PC-9 (cell line): Measurements from ENCODE around the gene PLEKHA5. TPM values are rescaled to one million over a fixed set of nuclear protein-coding genes. Genes with fewer than 3 reads are reported as not detected.

Source experiments
- BruUV-seq: library from RNA; stranded (reverse); fragments of 400-500 nt; replicated peaks from 2 replicates; lab custom pipeline; 2021; lab: Mats Ljungman, UMichigan
- CTCF ChIA-PET: fragments of 300-600 bp; sonication (Branson Sonifier 250); formaldehyde crosslinking; loops from one replicate; lab custom pipeline; 2022; ENCODE audit warnings: antibody characterized with exemption; lab: Charles Lee
- POLR2A ChIA-PET: fragments of 300-600 bp; sonication (Branson Sonifier 250); formaldehyde crosslinking; loops from one replicate; lab custom pipeline; 2022; ENCODE audit warnings: antibody characterized with exemption; ENCODE audit not compliant: unreplicated experiment; lab: Charles Lee
- DNase-seq, 2 experiments: peaks; one replicate each; pipeline versions ENCODE4 v3.0.0 to v3.0.0-alpha.2; 2015 to 2022; ENCODE audit warnings: mixed read lengths in 1 of 2
- H2AFZ ChIP-seq: fragments of 200-600 bp; sonication (generic); 2 replicates; pipeline ENCODE4 v1.8.1; 2017; ENCODE audit warnings: antibody characterized with exemption
- H3F3A ChIP-seq: fragments of 200-600 bp; sonication (generic); 2 replicates; pipeline ENCODE4 v1.8.1; 2017; ENCODE audit warnings: antibody characterized with exemption, mild to moderate bottlenecking, low read depth; ENCODE audit not compliant: insufficient read depth
- H3K27ac ChIP-seq: fragments of 200-600 bp; sonication (generic); 2 replicates; pipeline ENCODE4 v1.6.1; 2016; ENCODE audit warnings: mixed run types
- H3K27me3 ChIP-seq: fragments of 200-600 bp; sonication (generic); 2 replicates; pipeline ENCODE4 v1.6.1; 2016; ENCODE audit warnings: low read depth, mixed run types; ENCODE audit not compliant: insufficient read depth
- H3K36me3 ChIP-seq: fragments of 200-600 bp; sonication (generic); 2 replicates; pipeline ENCODE4 v1.6.1; 2016; ENCODE audit warnings: low read depth, mixed run types
- H3K4me1 ChIP-seq: fragments of 200-600 bp; sonication (generic); replicated peaks from 2 replicates; pipeline ENCODE4 v1.6.1; 2016; ENCODE audit warnings: mixed run types; ENCODE audit not compliant: insufficient read depth
- H3K4me2 ChIP-seq: fragments of 200-600 bp; sonication (generic); 2 replicates; pipeline ENCODE4 v1.6.1; 2017; ENCODE audit warnings: mixed run types
- H3K4me3 ChIP-seq: fragments of 200-600 bp; sonication (generic); 2 replicates; pipeline ENCODE4 v1.6.1; 2016; ENCODE audit warnings: mixed run types
- H3K79me2 ChIP-seq: fragments of 200-600 bp; sonication (generic); 2 replicates; pipeline ENCODE4 v1.6.1; 2017; ENCODE audit warnings: low read depth, mixed run types
- H3K9me2 ChIP-seq: fragments of 200-600 bp; sonication (generic); 2 replicates; pipeline ENCODE4 v1.8.1; 2017; ENCODE audit warnings: mild to moderate bottlenecking; ENCODE audit not compliant: insufficient read depth
- H3K9me3 ChIP-seq: fragments of 200-600 bp; sonication (generic); 2 replicates; pipeline ENCODE4 v1.8.1; 2016; ENCODE audit warnings: low read depth; ENCODE audit not compliant: insufficient read depth
- H4K20me1 ChIP-seq: fragments of 200-600 bp; sonication (generic); 2 replicates; pipeline ENCODE4 v1.8.1; 2017; ENCODE audit not compliant: insufficient read depth
- EZH2 ChIP-seq: fragments of 200-600 bp; sonication (generic); IDR thresholded peaks from 2 replicates; pipeline ENCODE4 v1.8.0; 2017; ENCODE audit warnings: antibody characterized with exemption, low read depth
- intact Hi-C: fragments of 100-400 bp; cut with micrococcal nuclease; formaldehyde crosslinking; loops from one replicate; pipeline ENCODE4 v1.10.0; 2022; ENCODE audit not compliant: unreplicated experiment
- total RNA-seq: library from RNA; stranded (reverse); gene quantifications from 2 replicates; pipeline ENCODE4 v1.2.3, GENCODE V29; 2021
- TF ChIP-seq, protein P1 (sequence below): fragments of 200-600 bp; sonication (generic); conservative IDR thresholded peaks from 2 replicates; pipeline ENCODE4 v1.6.1; 2017; ENCODE audit warnings: mixed run types, antibody characterized with exemption, mild to moderate bottlenecking, moderate library complexity

PLEKHA5 gene
- total RNA-seq, 1 experiment from 2014 or later, result 54.1 TPM

DNA sequence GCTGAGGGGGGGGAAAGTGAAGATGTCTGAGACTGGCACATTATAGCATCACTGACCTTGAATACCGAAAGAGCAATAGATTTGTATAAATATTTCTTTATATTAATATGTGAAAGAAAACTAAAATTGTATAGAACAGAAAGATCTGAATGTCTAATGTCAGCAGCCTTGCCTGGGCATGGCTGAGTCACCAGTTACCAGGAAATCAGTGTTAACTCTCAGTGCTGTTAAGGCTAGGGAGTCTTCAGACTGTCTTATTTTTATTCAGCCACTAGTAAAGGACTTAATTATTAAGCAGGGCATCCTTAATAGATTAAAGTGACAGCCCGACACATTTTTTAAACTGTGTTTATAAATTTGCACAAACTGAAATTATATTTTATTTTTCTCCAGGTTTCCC, 186.9 kb downstream of the PLEKHA5 start:
- no peak for DNase-seq
- H3K4me3 ChIP-seq, result no peak overlapping the region
- no peaks in the 10 kb centered on the region for H3K9me3 ChIP-seq
- no peaks in the 10 kb centered on the region for H3F3A ChIP-seq
- POLR2A ChIA-PET, result no interaction called here
- no peak overlapping the region for H3K4me2 ChIP-seq
- no peaks in the 10 kb centered on the region for H4K20me1 ChIP-seq
- H3K27ac ChIP-seq, result no peak overlapping the region
- TF ChIP-seq, protein P1, sequence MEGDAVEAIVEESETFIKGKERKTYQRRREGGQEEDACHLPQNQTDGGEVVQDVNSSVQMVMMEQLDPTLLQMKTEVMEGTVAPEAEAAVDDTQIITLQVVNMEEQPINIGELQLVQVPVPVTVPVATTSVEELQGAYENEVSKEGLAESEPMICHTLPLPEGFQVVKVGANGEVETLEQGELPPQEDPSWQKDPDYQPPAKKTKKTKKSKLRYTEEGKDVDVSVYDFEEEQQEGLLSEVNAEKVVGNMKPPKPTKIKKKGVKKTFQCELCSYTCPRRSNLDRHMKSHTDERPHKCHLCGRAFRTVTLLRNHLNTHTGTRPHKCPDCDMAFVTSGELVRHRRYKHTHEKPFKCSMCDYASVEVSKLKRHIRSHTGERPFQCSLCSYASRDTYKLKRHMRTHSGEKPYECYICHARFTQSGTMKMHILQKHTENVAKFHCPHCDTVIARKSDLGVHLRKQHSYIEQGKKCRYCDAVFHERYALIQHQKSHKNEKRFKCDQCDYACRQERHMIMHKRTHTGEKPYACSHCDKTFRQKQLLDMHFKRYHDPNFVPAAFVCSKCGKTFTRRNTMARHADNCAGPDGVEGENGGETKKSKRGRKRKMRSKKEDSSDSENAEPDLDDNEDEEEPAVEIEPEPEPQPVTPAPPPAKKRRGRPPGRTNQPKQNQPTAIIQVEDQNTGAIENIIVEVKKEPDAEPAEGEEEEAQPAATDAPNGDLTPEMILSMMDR, result no peak
- no peak for TF ChIP-seq EZH2
- no peaks in the 10 kb centered on the region for H3K27me3 ChIP-seq
- H3K9me2 ChIP-seq, result 0 out of 2 replicates have a peak, but pooled peaks cover under 1% of the 10 kb centered on the region
- no peak overlapping the region for H2AFZ ChIP-seq
- CTCF ChIA-PET, result no interaction called here
- no peaks in the 10 kb centered on the region for H3K79me2 ChIP-seq
- BruUV-seq, result no TSS peak
- no peaks in the 10 kb centered on the region for H3K36me3 ChIP-seq
- H3K4me1 ChIP-seq, result no peaks in the 10 kb centered on the region
- intact Hi-C loops, result no loop called here

DNA sequence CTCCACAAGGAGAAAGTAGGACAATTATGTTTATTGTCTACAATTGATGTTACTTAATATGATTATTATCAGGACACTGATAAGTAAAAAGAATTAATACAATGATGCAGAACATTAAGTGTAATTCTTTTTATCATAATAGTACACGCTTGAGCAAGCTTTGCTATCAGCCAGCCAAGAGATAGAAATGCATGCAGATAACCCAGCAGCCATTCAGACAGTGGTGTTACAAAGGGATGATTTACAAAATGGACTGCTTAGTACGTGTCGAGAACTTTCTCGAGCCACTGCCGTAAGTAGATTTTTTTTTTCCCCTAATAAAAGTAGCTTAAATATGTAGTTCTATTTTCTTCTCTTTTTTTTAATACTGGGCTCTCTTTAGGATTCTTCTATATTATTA, 192.8 kb downstream of the PLEKHA5 start:
- Histone ChIP-seq H3K4me2 (no peak overlapping the region), H3K27ac (no peak overlapping the region), H3K9me2 (no peaks in the 10 kb centered on the region), H3K27me3 (no peaks in the 10 kb centered on the region), H3K4me3 (no peak overlapping the region), H3K79me2 (no peaks in the 10 kb centered on the region), H2AFZ (no peak overlapping the region), H3K36me3 (no peaks in the 10 kb centered on the region), H3K9me3 (no peaks in the 10 kb centered on the region), H4K20me1 (no peaks in the 10 kb centered on the region), H3K4me1 (no peaks in the 10 kb centered on the region), H3F3A (no peaks in the 10 kb centered on the region)
- no TSS peak for BruUV-seq
- intact Hi-C loops, result no loop called here
- TF ChIP-seq EZH2, result no peak
- TF ChIP-seq, protein P1, result no peak
- ChIA-PET POLR2A (no interaction called here), CTCF (no interaction called here)
- no peak for DNase-seq

DNA sequence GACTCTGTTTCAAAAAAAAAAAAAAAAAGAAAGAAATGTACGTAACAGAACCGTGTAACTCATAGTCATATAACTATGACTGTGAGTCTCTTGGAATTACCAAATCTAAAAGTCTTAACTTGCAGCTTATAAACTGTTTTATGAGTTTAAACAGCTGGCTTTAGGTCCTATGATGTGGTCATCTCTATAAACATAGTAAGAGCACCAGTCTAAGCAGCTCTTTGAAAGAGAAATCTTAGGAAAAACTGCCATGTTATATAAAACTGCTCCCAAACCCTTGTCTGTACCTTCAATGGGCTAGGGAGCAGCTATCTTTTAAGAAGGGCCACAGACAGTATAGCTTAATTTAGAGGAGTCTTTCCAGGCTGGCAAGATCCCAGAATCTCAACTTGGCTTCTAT, 194.3 kb downstream of the PLEKHA5 start:
- Histone ChIP-seq H3F3A (no peaks in the 10 kb centered on the region), H3K9me2 (0 out of 2 replicates have a peak, but pooled peaks cover 3% of the 10 kb centered on the region), H3K9me3 (no peaks in the 10 kb centered on the region), H3K27me3 (no peaks in the 10 kb centered on the region), H3K4me3 (no peak overlapping the region), H3K36me3 (no peaks in the 10 kb centered on the region), H4K20me1 (no peaks in the 10 kb centered on the region), H3K27ac (no peak overlapping the region), H3K79me2 (no peaks in the 10 kb centered on the region), H3K4me1 (no peaks in the 10 kb centered on the region), H3K4me2 (no peak overlapping the region), H2AFZ (no peak overlapping the region)
- BruUV-seq, result no TSS peak
- POLR2A ChIA-PET, result no interaction called here
- TF ChIP-seq EZH2, result no peak
- DNase-seq, result no peak
- CTCF ChIA-PET, result no interaction called here
- intact Hi-C loops, result no loop called here

DNA sequence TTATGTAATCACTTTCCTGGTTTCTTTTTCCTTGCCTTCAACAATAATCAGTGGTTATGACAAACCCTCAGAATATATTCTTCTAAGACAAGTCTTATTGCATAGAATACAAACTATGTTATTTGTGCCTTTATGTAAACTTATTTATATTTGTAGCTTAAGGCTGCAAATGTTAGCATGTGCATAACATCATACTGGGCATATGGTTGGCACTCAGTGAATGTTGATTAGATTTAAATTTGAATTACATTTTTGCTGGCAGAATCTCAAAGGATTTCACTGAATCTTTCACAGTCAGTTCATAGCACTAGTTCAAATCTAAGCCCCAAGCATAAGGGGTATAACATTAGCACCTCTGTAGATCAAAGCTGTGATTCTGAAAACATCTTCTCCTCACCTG, 196.6 kb downstream of the PLEKHA5 start:
- intact Hi-C loops, result no loop called here
- CTCF ChIA-PET, result no interaction called here

More for the DNA sequence above, 196.6 kb downstream of the PLEKHA5 start:
- TF ChIP-seq EZH2, result no peak
- TF ChIP-seq, protein P1, result no peak
- POLR2A ChIA-PET, result no interaction called here
- no peaks in the 10 kb centered on the region for H3K4me1 ChIP-seq
- no TSS peak for BruUV-seq
- no peaks in the 10 kb centered on the region for H4K20me1 ChIP-seq
- H3K27me3 ChIP-seq, result no peaks in the 10 kb centered on the region
- no peak for DNase-seq
- H3F3A ChIP-seq, result no peaks in the 10 kb centered on the region; the same call in 1 of the 2 replicates
- H3K4me2 ChIP-seq, result no peak overlapping the region
- H3K27ac ChIP-seq, result no peak overlapping the region
- no peaks in the 10 kb centered on the region for H3K79me2 ChIP-seq
- H3K9me2 ChIP-seq, result 0 out of 2 replicates have a peak, but pooled peaks cover 4% of the 10 kb centered on the region
- H3K4me3 ChIP-seq, result no peak overlapping the region
- H3K36me3 ChIP-seq, result no peaks in the 10 kb centered on the region
- H2AFZ ChIP-seq, result no peak overlapping the region
- no peaks in the 10 kb centered on the region for H3K9me3 ChIP-seq
